ENCODE data around the gene DHRS2. TPM values are rescaled to one million over a fixed set of nuclear protein-coding genes. Genes with fewer than 3 reads are reported as not detected.

The DHRS2 gene
- total RNA-seq, 2 experiments from 2014 or later = 0.27 TPM; not detected in 1

DNA sequence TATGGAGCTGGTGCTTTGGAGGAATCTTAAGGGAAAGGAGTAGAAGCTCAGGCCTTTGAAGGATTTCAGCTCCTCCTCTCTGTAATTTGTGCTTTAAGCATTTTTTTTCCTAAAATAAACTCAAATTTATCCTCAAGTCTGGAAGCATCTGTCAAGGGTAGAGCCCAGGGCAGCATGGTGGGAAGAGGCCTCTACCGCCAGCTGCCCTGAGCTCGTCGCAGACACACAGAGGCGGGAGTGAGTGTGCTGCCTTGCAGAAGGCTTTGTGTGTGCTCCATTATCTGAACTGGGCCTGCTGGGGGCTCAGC, 9.3 kb downstream of the DHRS2 start:
- Histone ChIP-seq H3K36me3 (ENCODE audit: insufficient read depth, low read length) (no peaks in the 10 kb centered on the region), H3K27ac (ENCODE audit: low read depth in 1 of 2, low read length in 2 of 2) (no peak overlapping the region), H3K4me3 (ENCODE audit: low read length) (no peak overlapping the region), H3K27me3 (ENCODE audit: control insufficient read depth in 1 of 2, insufficient read depth in 2 of 2, low read length in 2 of 2) (peaks cover 0 to 2% of the 10 kb centered on the region in 2 experiments), H3K9me3 (ENCODE audit: control insufficient read depth in 1 of 2, insufficient read depth in 1 of 2, low read length in 2 of 2) (no peaks in the 10 kb centered on the region), H3K4me1 (ENCODE audit: insufficient read depth, low read length) (no peaks in the 10 kb centered on the region)
- CTCF ChIA-PET = no interaction called here
- Mint-ChIP-seq H3K4me1 (ENCODE audit: low read depth) (no peaks in the 10 kb centered on the region), H3K27ac (no peak overlapping the region), H3K9me3 (no peaks in the 10 kb centered on the region), H3K4me3 (no peak overlapping the region), H3K27me3 (peaks cover 2% of the 10 kb centered on the region), H3K36me3 (ENCODE audit: low read depth) (no peaks in the 10 kb centered on the region)
- POLR2A ChIA-PET = no interaction called here
- DNase-seq (no peak), ATAC-seq (ENCODE audit: poor library complexity) (no peak)
- TF ChIP-seq, protein P1, sequence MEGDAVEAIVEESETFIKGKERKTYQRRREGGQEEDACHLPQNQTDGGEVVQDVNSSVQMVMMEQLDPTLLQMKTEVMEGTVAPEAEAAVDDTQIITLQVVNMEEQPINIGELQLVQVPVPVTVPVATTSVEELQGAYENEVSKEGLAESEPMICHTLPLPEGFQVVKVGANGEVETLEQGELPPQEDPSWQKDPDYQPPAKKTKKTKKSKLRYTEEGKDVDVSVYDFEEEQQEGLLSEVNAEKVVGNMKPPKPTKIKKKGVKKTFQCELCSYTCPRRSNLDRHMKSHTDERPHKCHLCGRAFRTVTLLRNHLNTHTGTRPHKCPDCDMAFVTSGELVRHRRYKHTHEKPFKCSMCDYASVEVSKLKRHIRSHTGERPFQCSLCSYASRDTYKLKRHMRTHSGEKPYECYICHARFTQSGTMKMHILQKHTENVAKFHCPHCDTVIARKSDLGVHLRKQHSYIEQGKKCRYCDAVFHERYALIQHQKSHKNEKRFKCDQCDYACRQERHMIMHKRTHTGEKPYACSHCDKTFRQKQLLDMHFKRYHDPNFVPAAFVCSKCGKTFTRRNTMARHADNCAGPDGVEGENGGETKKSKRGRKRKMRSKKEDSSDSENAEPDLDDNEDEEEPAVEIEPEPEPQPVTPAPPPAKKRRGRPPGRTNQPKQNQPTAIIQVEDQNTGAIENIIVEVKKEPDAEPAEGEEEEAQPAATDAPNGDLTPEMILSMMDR (IDR thresholded peaks at IDR 0.05) = no peak
- intact Hi-C loops (cut with DNase I, micrococcal nuclease) = no loop called here

DNA sequence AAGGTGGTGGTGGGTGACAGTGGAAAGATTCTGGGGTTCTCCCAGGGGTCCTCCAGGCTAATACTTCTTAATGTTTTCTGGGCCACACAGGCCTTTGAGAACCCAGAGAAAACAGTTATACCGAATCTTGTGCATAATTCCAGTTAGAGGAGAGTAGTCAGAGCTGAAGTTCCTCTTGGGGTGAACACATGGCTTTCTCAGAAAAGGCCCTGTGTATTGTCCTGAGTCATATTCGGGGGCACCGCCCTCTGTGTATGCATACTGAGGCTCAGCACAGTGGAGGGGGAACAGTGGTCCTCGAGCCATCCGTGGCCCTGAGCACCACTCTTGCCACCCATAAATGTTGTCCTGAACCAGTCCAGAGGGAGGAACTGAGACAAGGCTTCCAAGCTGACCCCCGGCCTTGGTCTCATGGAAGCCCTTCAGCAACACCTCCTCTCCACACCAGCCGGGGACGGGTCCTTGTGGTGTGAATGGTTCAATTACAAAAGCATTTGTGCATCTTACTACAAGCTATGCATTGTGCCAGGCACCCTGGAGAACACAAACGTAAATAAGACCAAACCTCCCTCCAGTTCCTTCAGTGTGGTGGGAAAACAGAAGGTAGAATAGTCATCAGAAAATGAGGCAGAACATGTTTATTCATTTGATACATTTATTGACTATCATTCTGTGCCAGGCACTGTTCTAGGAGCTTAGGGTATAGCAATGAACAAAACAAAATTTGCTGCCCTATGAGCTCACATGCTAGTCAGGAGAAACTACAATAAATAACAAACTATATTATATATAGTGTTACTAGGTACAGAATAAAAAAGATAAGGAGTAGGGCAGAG, 9.9 kb downstream of the DHRS2 start:
- no peak overlapping the region for H3K4me3 Mint-ChIP-seq
- no peaks in the 10 kb centered on the region for H3K9me3 ChIP-seq (ENCODE audit: control insufficient read depth in 1 of 2, insufficient read depth in 1 of 2, low read length in 2 of 2)
- no peaks in the 10 kb centered on the region for H3K4me1 Mint-ChIP-seq (ENCODE audit: low read depth)
- H3K27me3 ChIP-seq (ENCODE audit: control insufficient read depth in 1 of 2, insufficient read depth in 2 of 2, low read length in 2 of 2) = peaks cover 0 to 2% of the 10 kb centered on the region in 2 experiments
- no peaks in the 10 kb centered on the region for H3K9me3 Mint-ChIP-seq
- ATAC-seq (ENCODE audit: poor library complexity) = no peak
- H3K4me1 ChIP-seq (ENCODE audit: insufficient read depth, low read length) = no peaks in the 10 kb centered on the region
- H3K27ac ChIP-seq (ENCODE audit: low read depth in 1 of 2, low read length in 2 of 2) = no peak overlapping the region
- no peak overlapping the region for H3K27ac Mint-ChIP-seq
- no peaks in the 10 kb centered on the region for H3K36me3 Mint-ChIP-seq (ENCODE audit: low read depth)
- POLR2A ChIA-PET = no interaction called here
- CTCF ChIA-PET = interaction anchor here (1.2 kb wide), 1 partner anchor 14 kb away, joined by 4 read pairs; no protein-coding TSS in a partner anchor
- TF ChIP-seq, protein P1 (IDR thresholded peaks at IDR 0.05) = no peak
- H3K27me3 Mint-ChIP-seq = peaks cover 8% of the 10 kb centered on the region
- H3K36me3 ChIP-seq (ENCODE audit: insufficient read depth, low read length) = no peaks in the 10 kb centered on the region
- DNase-seq = no peak
- intact Hi-C loops (cut with DNase I, micrococcal nuclease) = no loop called here
- H3K4me3 ChIP-seq (ENCODE audit: low read length) = no peak overlapping the region

DNA sequence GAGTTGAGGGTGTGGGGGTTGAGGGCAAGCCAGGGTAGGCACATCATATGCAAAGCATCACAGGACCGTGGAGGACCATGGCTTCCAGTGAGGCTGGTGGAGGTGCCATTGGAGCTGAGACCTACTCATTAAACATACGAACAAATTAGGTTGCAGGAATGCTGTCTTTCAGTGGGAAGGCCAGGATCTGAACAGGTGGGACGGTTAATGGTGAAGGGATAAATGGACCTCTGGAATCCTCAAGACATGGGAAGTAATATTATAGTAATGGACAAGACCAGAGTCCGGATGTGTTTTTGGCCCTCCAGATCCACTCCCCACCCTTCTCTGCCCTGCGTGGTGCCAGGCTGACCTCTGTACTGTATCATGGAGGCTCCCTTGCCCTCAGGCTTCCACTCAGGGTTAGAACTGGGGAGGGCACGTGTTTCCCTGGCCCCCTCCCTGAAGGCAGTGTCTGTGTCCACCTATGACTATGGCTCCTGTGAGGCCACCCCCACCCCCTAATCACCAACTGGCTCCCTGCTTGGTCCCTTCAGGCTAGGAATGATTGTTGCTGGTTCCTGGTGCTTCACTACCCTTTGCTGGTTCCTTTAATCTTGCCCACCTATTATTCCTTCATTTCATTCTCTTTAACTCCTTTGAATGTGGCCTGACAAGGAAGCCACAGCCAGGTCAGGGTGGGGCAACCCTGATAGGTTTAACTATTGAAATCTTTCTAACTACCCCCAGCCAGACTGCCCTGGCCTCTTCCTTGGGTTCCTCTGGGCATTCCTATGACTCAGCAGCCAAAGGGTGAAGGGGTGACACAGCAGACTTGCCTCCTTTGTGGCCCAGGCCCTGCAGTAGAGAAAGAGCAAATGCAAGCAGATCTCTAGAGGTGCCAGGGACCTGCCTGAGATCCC, 10.7 kb downstream of the DHRS2 start:
- no peaks in the 10 kb centered on the region for H3K9me3 ChIP-seq (ENCODE audit: control insufficient read depth in 1 of 2, insufficient read depth in 1 of 2, low read length in 2 of 2)
- CTCF ChIA-PET = interaction anchor here (1.2 kb wide), 1 partner anchor 15 kb away, joined by 4 read pairs; no protein-coding TSS in a partner anchor
- Mint-ChIP-seq H3K9me3 (no peaks in the 10 kb centered on the region), H3K36me3 (ENCODE audit: low read depth) (no peaks in the 10 kb centered on the region), H3K27ac (no peak overlapping the region), H3K27me3 (peaks cover 8% of the 10 kb centered on the region), H3K4me1 (ENCODE audit: low read depth) (no peaks in the 10 kb centered on the region), H3K4me3 (no peak overlapping the region)
- intact Hi-C loops (cut with DNase I, micrococcal nuclease) = no loop called here
- H3K36me3 ChIP-seq (ENCODE audit: insufficient read depth, low read length) = no peaks in the 10 kb centered on the region
- H3K27me3 ChIP-seq (ENCODE audit: control insufficient read depth in 1 of 2, insufficient read depth in 2 of 2, low read length in 2 of 2) = peaks cover 0 to 2% of the 10 kb centered on the region in 2 experiments
- ATAC-seq (ENCODE audit: poor library complexity) (no peak), DNase-seq (no peak)
- no peak overlapping the region for H3K4me3 ChIP-seq (ENCODE audit: low read length)
- no peaks in the 10 kb centered on the region for H3K4me1 ChIP-seq (ENCODE audit: insufficient read depth, low read length)
- POLR2A ChIA-PET = no interaction called here
- TF ChIP-seq, protein P1 (IDR thresholded peaks at IDR 0.05) = no peak
- no peak overlapping the region for H3K27ac ChIP-seq (ENCODE audit: low read depth in 1 of 2, low read length in 2 of 2)
